Measurements from ENCODE around the gene EFCC1. TPM values are rescaled to one million over a fixed set of nuclear protein-coding genes. Genes with fewer than 3 reads are reported as not detected.

The EFCC1 gene
- total and polyA plus RNA-seq, 2 of the 13 experiments (the other 11 are each of a cell fraction or from before 2014, with no cell fraction given): not detected

DNA sequence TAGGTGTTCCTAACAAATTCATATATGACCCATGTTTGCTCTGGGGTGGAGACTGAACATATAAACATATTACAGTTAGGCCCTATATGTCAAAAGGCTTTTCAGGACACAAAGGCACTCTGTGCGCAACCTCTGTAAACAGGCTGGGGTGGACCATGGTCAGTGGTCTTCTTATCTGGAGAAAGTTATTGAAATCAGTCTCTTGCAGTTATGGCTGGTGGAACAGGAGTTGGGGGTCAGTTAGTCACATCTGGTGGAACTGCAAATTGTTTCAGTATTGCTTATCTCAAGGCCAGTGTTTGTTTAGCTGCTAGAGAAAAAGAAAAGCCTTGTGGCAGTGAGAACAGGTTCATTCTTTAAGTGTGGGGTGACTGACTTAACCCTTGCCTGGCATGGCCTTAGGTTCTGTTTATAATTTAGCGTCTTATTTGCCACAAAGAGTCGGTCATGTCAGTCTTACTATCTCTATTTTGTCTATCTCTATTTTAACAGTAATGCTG lies 53.6 kb downstream of the EFCC1 start (continued):
- TF ChIP-seq, protein P1, sequence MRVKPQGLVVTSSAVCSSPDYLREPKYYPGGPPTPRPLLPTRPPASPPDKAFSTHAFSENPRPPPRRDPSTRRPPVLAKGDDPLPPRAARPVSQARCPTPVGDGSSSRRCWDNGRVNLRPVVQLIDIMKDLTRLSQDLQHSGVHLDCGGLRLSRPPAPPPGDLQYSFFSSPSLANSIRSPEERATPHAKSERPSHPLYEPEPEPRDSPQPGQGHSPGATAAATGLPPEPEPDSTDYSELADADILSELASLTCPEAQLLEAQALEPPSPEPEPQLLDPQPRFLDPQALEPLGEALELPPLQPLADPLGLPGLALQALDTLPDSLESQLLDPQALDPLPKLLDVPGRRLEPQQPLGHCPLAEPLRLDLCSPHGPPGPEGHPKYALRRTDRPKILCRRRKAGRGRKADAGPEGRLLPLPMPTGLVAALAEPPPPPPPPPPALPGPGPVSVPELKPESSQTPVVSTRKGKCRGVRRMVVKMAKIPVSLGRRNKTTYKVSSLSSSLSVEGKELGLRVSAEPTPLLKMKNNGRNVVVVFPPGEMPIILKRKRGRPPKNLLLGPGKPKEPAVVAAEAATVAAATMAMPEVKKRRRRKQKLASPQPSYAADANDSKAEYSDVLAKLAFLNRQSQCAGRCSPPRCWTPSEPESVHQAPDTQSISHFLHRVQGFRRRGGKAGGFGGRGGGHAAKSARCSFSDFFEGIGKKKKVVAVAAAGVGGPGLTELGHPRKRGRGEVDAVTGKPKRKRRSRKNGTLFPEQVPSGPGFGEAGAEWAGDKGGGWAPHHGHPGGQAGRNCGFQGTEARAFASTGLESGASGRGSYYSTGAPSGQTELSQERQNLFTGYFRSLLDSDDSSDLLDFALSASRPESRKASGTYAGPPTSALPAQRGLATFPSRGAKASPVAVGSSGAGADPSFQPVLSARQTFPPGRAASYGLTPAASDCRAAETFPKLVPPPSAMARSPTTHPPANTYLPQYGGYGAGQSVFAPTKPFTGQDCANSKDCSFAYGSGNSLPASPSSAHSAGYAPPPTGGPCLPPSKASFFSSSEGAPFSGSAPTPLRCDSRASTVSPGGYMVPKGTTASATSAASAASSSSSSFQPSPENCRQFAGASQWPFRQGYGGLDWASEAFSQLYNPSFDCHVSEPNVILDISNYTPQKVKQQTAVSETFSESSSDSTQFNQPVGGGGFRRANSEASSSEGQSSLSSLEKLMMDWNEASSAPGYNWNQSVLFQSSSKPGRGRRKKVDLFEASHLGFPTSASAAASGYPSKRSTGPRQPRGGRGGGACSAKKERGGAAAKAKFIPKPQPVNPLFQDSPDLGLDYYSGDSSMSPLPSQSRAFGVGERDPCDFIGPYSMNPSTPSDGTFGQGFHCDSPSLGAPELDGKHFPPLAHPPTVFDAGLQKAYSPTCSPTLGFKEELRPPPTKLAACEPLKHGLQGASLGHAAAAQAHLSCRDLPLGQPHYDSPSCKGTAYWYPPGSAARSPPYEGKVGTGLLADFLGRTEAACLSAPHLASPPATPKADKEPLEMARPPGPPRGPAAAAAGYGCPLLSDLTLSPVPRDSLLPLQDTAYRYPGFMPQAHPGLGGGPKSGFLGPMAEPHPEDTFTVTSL (CRISPR knock-in tag; IDR thresholded peaks at IDR 0.05; ENCODE audit: borderline replicate concordance): 0 out of 2 replicates have a peak, but pooled peaks have one; percentile 27
- TF ChIP-seq EP300 (IDR thresholded peaks at IDR 0.05; ENCODE audit: low read depth in 2 of 2, low read length in 2 of 2) (peak in 1 of 2 experiments; percentile 57; a peak in 2 of 4 replicates), EP300 (CRISPR knock-in tag; IDR thresholded peaks at IDR 0.05; ENCODE audit: borderline replicate concordance) (no peak), ZNF430 (CRISPR knock-in tag; IDR thresholded peaks at IDR 0.05) (0 out of 2 replicates have a peak, but pooled peaks have one; percentile 26), FOXK2 (IDR thresholded peaks at IDR 0.05) (peak; percentile 34; the same call in 1 of the 2 replicates), IKZF1 (IDR thresholded peaks at IDR 0.05) (no peak), SOX6 (IDR thresholded peaks at IDR 0.05) (no peak), SOX6 (CRISPR knock-in tag; IDR thresholded peaks at IDR 0.05) (peak; percentile 86), ZFP41 (CRISPR knock-in tag; IDR thresholded peaks at IDR 0.05; ENCODE audit: borderline replicate concordance) (no peak), ZNF652 (CRISPR knock-in tag; IDR thresholded peaks at IDR 0.05; ENCODE audit: borderline replicate concordance, low read depth) (peak; percentile 95), SALL1 (CRISPR knock-in tag; IDR thresholded peaks at IDR 0.05) (peak; percentile 67; the same call in 1 of the 2 replicates), MIXL1 (CRISPR knock-in tag; IDR thresholded peaks at IDR 0.05) (no peak), TARDBP (CRISPR knock-in tag; IDR thresholded peaks at IDR 0.05) (peak; percentile 55; the same call in 1 of the 2 replicates), CREB1 (IDR thresholded peaks at IDR 0.05) (no peak), CREB1 (CRISPR knock-in tag; IDR thresholded peaks at IDR 0.05) (peak; percentile 37; the same call in 1 of the 2 replicates), NCOA2 (CRISPR knock-in tag; IDR thresholded peaks at IDR 0.05) (peak; percentile 51)
- TF ChIP-seq, protein P2, sequence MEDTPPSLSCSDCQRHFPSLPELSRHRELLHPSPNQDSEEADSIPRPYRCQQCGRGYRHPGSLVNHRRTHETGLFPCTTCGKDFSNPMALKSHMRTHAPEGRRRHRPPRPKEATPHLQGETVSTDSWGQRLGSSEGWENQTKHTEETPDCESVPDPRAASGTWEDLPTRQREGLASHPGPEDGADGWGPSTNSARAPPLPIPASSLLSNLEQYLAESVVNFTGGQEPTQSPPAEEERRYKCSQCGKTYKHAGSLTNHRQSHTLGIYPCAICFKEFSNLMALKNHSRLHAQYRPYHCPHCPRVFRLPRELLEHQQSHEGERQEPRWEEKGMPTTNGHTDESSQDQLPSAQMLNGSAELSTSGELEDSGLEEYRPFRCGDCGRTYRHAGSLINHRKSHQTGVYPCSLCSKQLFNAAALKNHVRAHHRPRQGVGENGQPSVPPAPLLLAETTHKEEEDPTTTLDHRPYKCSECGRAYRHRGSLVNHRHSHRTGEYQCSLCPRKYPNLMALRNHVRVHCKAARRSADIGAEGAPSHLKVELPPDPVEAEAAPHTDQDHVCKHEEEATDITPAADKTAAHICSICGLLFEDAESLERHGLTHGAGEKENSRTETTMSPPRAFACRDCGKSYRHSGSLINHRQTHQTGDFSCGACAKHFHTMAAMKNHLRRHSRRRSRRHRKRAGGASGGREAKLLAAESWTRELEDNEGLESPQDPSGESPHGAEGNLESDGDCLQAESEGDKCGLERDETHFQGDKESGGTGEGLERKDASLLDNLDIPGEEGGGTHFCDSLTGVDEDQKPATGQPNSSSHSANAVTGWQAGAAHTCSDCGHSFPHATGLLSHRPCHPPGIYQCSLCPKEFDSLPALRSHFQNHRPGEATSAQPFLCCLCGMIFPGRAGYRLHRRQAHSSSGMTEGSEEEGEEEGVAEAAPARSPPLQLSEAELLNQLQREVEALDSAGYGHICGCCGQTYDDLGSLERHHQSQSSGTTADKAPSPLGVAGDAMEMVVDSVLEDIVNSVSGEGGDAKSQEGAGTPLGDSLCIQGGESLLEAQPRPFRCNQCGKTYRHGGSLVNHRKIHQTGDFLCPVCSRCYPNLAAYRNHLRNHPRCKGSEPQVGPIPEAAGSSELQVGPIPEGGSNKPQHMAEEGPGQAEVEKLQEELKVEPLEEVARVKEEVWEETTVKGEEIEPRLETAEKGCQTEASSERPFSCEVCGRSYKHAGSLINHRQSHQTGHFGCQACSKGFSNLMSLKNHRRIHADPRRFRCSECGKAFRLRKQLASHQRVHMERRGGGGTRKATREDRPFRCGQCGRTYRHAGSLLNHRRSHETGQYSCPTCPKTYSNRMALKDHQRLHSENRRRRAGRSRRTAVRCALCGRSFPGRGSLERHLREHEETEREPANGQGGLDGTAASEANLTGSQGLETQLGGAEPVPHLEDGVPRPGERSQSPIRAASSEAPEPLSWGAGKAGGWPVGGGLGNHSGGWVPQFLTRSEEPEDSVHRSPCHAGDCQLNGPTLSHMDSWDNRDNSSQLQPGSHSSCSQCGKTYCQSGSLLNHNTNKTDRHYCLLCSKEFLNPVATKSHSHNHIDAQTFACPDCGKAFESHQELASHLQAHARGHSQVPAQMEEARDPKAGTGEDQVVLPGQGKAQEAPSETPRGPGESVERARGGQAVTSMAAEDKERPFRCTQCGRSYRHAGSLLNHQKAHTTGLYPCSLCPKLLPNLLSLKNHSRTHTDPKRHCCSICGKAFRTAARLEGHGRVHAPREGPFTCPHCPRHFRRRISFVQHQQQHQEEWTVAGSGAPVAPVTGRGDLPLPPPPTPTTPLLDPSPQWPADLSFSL (CRISPR knock-in tag; IDR thresholded peaks at IDR 0.05): peak; percentile 23; the same call in 1 of the 2 replicates

All from HepG2 (cell line).